ENCODE results near the gene CASK. TPM values are rescaled to one million over a fixed set of nuclear protein-coding genes. Genes with fewer than 3 reads are reported as not detected.

The CASK gene, protein sequence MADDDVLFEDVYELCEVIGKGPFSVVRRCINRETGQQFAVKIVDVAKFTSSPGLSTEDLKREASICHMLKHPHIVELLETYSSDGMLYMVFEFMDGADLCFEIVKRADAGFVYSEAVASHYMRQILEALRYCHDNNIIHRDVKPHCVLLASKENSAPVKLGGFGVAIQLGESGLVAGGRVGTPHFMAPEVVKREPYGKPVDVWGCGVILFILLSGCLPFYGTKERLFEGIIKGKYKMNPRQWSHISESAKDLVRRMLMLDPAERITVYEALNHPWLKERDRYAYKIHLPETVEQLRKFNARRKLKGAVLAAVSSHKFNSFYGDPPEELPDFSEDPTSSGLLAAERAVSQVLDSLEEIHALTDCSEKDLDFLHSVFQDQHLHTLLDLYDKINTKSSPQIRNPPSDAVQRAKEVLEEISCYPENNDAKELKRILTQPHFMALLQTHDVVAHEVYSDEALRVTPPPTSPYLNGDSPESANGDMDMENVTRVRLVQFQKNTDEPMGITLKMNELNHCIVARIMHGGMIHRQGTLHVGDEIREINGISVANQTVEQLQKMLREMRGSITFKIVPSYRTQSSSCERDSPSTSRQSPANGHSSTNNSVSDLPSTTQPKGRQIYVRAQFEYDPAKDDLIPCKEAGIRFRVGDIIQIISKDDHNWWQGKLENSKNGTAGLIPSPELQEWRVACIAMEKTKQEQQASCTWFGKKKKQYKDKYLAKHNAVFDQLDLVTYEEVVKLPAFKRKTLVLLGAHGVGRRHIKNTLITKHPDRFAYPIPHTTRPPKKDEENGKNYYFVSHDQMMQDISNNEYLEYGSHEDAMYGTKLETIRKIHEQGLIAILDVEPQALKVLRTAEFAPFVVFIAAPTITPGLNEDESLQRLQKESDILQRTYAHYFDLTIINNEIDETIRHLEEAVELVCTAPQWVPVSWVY
- polyA plus RNA-seq: 1 to 10 TPM; 5.2 to 7.7 TPM

DNA sequence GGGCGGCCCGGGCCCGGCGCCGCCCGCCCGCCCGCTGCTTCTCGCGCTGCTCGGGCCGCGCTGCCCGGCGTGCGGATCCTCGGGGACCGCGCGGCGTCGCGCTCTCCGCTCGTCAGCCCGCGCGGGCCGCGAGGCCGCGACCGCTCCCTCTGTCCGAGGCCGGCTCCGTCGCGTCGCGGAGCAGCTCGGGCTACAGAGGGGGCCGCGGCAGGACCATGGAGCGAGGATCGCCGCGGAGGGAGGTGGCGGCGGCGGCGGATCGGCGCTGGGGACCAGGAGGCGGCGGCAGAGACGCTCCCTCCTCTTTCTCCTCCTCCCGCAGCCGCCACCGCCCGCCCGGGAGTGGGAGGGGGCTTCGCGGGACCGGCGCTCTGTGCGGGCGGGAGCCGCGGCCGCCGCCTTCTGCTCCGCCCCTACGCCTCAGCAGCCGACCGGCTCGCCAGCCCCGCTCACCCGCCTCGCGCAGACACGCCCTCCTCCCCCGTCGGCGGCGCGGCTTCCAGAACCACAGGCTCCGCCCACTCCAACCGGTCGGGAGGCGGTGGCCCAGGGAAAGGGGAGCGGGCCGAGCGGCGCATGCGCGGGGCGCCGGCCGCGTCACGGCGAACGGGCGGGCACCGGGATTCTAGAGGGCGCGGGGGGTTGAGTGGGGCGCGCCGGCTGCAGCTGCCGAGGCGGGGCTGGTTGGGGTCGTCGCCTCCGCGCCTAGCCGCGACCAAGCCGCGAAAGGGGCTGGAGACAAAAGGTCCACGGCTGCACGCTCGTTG lies at the start of gene CASK:
CASK (minus strand) TSS at position 344 of the 767 bp plus-strand sequence. CDS start 566 bp downstream, outside the sequence.
- H3K4me3 ChIP-seq (ENCODE audit: low read depth in 1 of 2, low read length in 2 of 2): peak within 1 kb of the TSS; percentile 59 to 85

GRCh38 chrX:41971346-41971745 lies 48.0 kb upstream of the CASK start:
- Histone ChIP-seq H3K27me3 (ENCODE audit: control insufficient read depth in 1 of 2, insufficient read depth in 2 of 2, low read length in 2 of 2) (no peaks in the 10 kb centered on the region), H3K4me1 (ENCODE audit: control insufficient read depth in 2 of 2, insufficient read depth in 2 of 2, low read length in 1 of 2) (no peaks in the 10 kb centered on the region), H3K36me3 (ENCODE audit: control insufficient read depth in 2 of 2, insufficient read depth in 2 of 2, low read length in 1 of 2) (no peaks in the 10 kb centered on the region), H3K9me3 (ENCODE audit: control insufficient read depth in 2 of 2, insufficient read depth in 1 of 2, low read depth in 1 of 2, low read length in 1 of 2) (no peaks in the 10 kb centered on the region), H3K27ac (ENCODE audit: low read depth in 2 of 2, low read length in 1 of 2) (no peak overlapping the region), H3K4me3 (ENCODE audit: low read depth in 1 of 2, low read length in 2 of 2) (no peak overlapping the region)
- 53 to 57% methylated on average over 3 of the region's 3 CpGs for WGBS, 2 donors

More for the DNA sequence above, at the start of gene CASK:
- Histone ChIP-seq H3K27ac (ENCODE audit: low read depth in 2 of 2, low read length in 1 of 2) (peak within 1 kb of the TSS; percentile 86 to 87), H3K9me3 (ENCODE audit: control insufficient read depth in 2 of 2, insufficient read depth in 1 of 2, low read depth in 1 of 2, low read length in 1 of 2) (no peaks in the 10 kb centered on the region), H3K4me1 (ENCODE audit: control insufficient read depth in 2 of 2, insufficient read depth in 2 of 2, low read length in 1 of 2) (no peaks in the 10 kb centered on the region), H3K36me3 (ENCODE audit: control insufficient read depth in 2 of 2, insufficient read depth in 2 of 2, low read length in 1 of 2) (no peaks in the 10 kb centered on the region), H3K27me3 (ENCODE audit: control insufficient read depth in 1 of 2, insufficient read depth in 2 of 2, low read length in 2 of 2) (no peaks in the 10 kb centered on the region)
- WGBS, 2 donors: 0 to 33% methylated on average over 78 to 121 of the region's 123 CpGs

DNA sequence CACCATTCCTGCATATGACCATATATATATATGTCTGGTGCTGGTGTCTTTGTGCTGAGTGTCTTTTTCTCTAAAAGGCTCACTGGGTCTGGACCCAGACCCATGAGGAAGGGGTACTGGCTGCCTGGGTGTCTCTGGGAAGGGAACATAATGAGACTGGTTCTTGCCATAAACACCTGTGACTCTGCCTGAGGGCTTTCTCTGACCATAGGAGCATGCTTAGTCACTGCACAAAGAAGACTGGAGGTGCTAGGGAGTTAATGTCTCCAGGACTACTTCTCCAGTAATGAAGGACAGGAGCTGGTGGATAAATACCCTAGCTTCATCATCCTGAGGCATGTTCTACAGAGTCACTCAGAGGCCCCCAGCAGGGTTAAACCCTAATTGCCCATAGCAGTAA lies 47.1 kb upstream of the CASK start:
- no peaks in the 10 kb centered on the region for H3K27me3 ChIP-seq (ENCODE audit: control insufficient read depth in 1 of 2, insufficient read depth in 2 of 2, low read length in 2 of 2)
- no peaks in the 10 kb centered on the region for H3K36me3 ChIP-seq (ENCODE audit: control insufficient read depth in 2 of 2, insufficient read depth in 2 of 2, low read length in 1 of 2)
- no peak overlapping the region for H3K4me3 ChIP-seq (ENCODE audit: low read depth in 1 of 2, low read length in 2 of 2)
- H3K27ac ChIP-seq (ENCODE audit: low read depth in 2 of 2, low read length in 1 of 2): no peak overlapping the region
- H3K9me3 ChIP-seq (ENCODE audit: control insufficient read depth in 2 of 2, insufficient read depth in 1 of 2, low read depth in 1 of 2, low read length in 1 of 2): no peaks in the 10 kb centered on the region
- no peaks in the 10 kb centered on the region for H3K4me1 ChIP-seq (ENCODE audit: control insufficient read depth in 2 of 2, insufficient read depth in 2 of 2, low read length in 1 of 2)

DNA sequence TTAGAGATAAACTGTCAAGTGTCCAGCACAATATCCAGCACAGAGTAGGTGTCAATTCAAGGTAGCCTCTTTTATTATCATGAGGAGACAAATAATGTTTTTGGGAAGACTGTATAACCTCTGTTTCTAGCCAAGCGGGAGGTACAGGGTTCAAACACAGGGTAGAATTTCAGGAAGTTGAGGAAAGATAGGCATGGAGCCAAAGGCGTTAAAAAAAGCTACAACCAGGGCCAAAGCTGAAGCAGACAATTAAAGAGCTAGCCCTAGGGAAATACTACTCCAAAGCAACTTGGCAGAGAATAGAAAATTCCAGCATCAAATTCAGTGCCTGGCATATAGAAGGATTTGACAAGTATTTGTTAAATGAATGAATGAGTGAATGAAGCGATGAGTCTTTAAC lies 40.0 kb upstream of the CASK start:
- H3K9me3 ChIP-seq (ENCODE audit: control insufficient read depth in 2 of 2, insufficient read depth in 1 of 2, low read depth in 1 of 2, low read length in 1 of 2): no peaks in the 10 kb centered on the region
- no peaks in the 10 kb centered on the region for H3K36me3 ChIP-seq (ENCODE audit: control insufficient read depth in 2 of 2, insufficient read depth in 2 of 2, low read length in 1 of 2)
- H3K4me1 ChIP-seq (ENCODE audit: control insufficient read depth in 2 of 2, insufficient read depth in 2 of 2, low read length in 1 of 2): no peaks in the 10 kb centered on the region
- H3K27ac ChIP-seq (ENCODE audit: low read depth in 2 of 2, low read length in 1 of 2): no peak overlapping the region
- no peak overlapping the region for H3K4me3 ChIP-seq (ENCODE audit: low read depth in 1 of 2, low read length in 2 of 2)
- H3K27me3 ChIP-seq (ENCODE audit: control insufficient read depth in 1 of 2, insufficient read depth in 2 of 2, low read length in 2 of 2): no peaks in the 10 kb centered on the region
- 51 to 59% methylated on average over 3 of the region's 3 CpGs for WGBS, 2 donors

- 48 to 49% methylated on average over 2 of the region's 2 CpGs for WGBS, 2 donors
- no peaks in the 10 kb centered on the region for H3K27me3 ChIP-seq (ENCODE audit: control insufficient read depth in 1 of 2, insufficient read depth in 2 of 2, low read length in 2 of 2)
Observed at GRCh38 chrX:41960142-41960541, 36.8 kb upstream of the CASK start.

GRCh38 chrX:41958861-41959260 lies 35.5 kb upstream of the CASK start:
- Histone ChIP-seq H3K9me3 (ENCODE audit: control insufficient read depth in 2 of 2, insufficient read depth in 1 of 2, low read depth in 1 of 2, low read length in 1 of 2) (no peaks in the 10 kb centered on the region), H3K27me3 (ENCODE audit: control insufficient read depth in 1 of 2, insufficient read depth in 2 of 2, low read length in 2 of 2) (no peaks in the 10 kb centered on the region), H3K27ac (ENCODE audit: low read depth in 2 of 2, low read length in 1 of 2) (no peak overlapping the region), H3K4me1 (ENCODE audit: control insufficient read depth in 2 of 2, insufficient read depth in 2 of 2, low read length in 1 of 2) (no peaks in the 10 kb centered on the region), H3K36me3 (ENCODE audit: control insufficient read depth in 2 of 2, insufficient read depth in 2 of 2, low read length in 1 of 2) (no peaks in the 10 kb centered on the region), H3K4me3 (ENCODE audit: low read depth in 1 of 2, low read length in 2 of 2) (no peak overlapping the region)

More at GRCh38 chrX:41960142-41960541, 36.8 kb upstream of the CASK start:
- H3K36me3 ChIP-seq (ENCODE audit: control insufficient read depth in 2 of 2, insufficient read depth in 2 of 2, low read length in 1 of 2): no peaks in the 10 kb centered on the region
- H3K4me1 ChIP-seq (ENCODE audit: control insufficient read depth in 2 of 2, insufficient read depth in 2 of 2, low read length in 1 of 2): no peaks in the 10 kb centered on the region
- H3K4me3 ChIP-seq (ENCODE audit: low read depth in 1 of 2, low read length in 2 of 2): no peak overlapping the region
- no peaks in the 10 kb centered on the region for H3K9me3 ChIP-seq (ENCODE audit: control insufficient read depth in 2 of 2, insufficient read depth in 1 of 2, low read depth in 1 of 2, low read length in 1 of 2)
- no peak overlapping the region for H3K27ac ChIP-seq (ENCODE audit: low read depth in 2 of 2, low read length in 1 of 2)

GRCh38 chrX:41956027-41956426 lies 32.7 kb upstream of the CASK start:
- Histone ChIP-seq H3K4me1 (ENCODE audit: control insufficient read depth in 2 of 2, insufficient read depth in 2 of 2, low read length in 1 of 2) (no peaks in the 10 kb centered on the region), H3K27me3 (ENCODE audit: control insufficient read depth in 1 of 2, insufficient read depth in 2 of 2, low read length in 2 of 2) (no peaks in the 10 kb centered on the region), H3K27ac (ENCODE audit: low read depth in 2 of 2, low read length in 1 of 2) (no peak overlapping the region), H3K36me3 (ENCODE audit: control insufficient read depth in 2 of 2, insufficient read depth in 2 of 2, low read length in 1 of 2) (no peaks in the 10 kb centered on the region), H3K4me3 (ENCODE audit: low read depth in 1 of 2, low read length in 2 of 2) (no peak overlapping the region), H3K9me3 (ENCODE audit: control insufficient read depth in 2 of 2, insufficient read depth in 1 of 2, low read depth in 1 of 2, low read length in 1 of 2) (no peaks in the 10 kb centered on the region)
- 80 to 96% methylated on average over 2 of the region's 2 CpGs for WGBS, 2 donors

DNA sequence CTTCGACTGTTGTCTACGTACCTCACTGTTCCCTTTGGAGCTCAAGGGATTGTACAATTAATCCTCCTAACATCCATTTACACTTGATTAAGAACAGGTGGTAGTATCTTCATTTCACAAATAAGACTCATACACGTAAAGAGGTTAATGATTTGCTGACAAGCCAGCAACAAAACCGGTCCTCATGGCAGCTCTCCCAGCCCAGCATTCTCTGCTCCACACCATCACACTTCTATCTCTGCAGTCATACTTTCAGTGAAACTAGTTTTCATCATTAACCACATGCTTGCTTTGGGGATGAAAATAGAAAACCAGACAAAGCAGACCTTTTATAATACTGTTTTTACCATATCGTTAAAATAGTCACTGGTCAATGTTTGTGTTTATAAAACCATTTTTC lies 28.7 kb upstream of the CASK start:
- H3K36me3 ChIP-seq (ENCODE audit: control insufficient read depth in 2 of 2, insufficient read depth in 2 of 2, low read length in 1 of 2): no peaks in the 10 kb centered on the region
- no peak overlapping the region for H3K27ac ChIP-seq (ENCODE audit: low read depth in 2 of 2, low read length in 1 of 2)
- peaks cover 0 to 2% of the 10 kb centered on the region in 2 donors for H3K27me3 ChIP-seq (ENCODE audit: control insufficient read depth in 1 of 2, insufficient read depth in 2 of 2, low read length in 2 of 2)
- H3K4me1 ChIP-seq (ENCODE audit: control insufficient read depth in 2 of 2, insufficient read depth in 2 of 2, low read length in 1 of 2): no peaks in the 10 kb centered on the region
- H3K9me3 ChIP-seq (ENCODE audit: control insufficient read depth in 2 of 2, insufficient read depth in 1 of 2, low read depth in 1 of 2, low read length in 1 of 2): no peaks in the 10 kb centered on the region
- WGBS, 2 donors: 60 to 62% methylated on average over 5 of the region's 5 CpGs
- no peak overlapping the region for H3K4me3 ChIP-seq (ENCODE audit: low read depth in 1 of 2, low read length in 2 of 2)

GRCh38 chrX:41946989-41947612 lies 23.7 kb upstream of the CASK start:
- Histone ChIP-seq H3K27ac (ENCODE audit: low read depth in 2 of 2, low read length in 1 of 2) (no peak overlapping the region), H3K4me3 (ENCODE audit: low read depth in 1 of 2, low read length in 2 of 2) (no peak overlapping the region), H3K9me3 (ENCODE audit: control insufficient read depth in 2 of 2, insufficient read depth in 1 of 2, low read depth in 1 of 2, low read length in 1 of 2) (no peaks in the 10 kb centered on the region), H3K27me3 (ENCODE audit: control insufficient read depth in 1 of 2, insufficient read depth in 2 of 2, low read length in 2 of 2) (peaks cover 0 to 6% of the 10 kb centered on the region in 2 donors), H3K4me1 (ENCODE audit: control insufficient read depth in 2 of 2, insufficient read depth in 2 of 2, low read length in 1 of 2) (no peaks in the 10 kb centered on the region), H3K36me3 (ENCODE audit: control insufficient read depth in 2 of 2, insufficient read depth in 2 of 2, low read length in 1 of 2) (no peaks in the 10 kb centered on the region)
- WGBS, 2 donors: 62 to 85% methylated on average over 5 of the region's 5 CpGs

All from esophagus (tissue), 2 donors.